HL-60 (cell line): Measurements from ENCODE around the gene SIGLEC12.

ENCODE experiments used
- CTCF ChIP-seq: IDR thresholded peaks from one replicate; pipeline ENCODE4 v1.5.1; 2011; ENCODE audit warnings: low read length, control low read depth, inconsistent platforms; ENCODE audit not compliant: insufficient read depth
- GABPA ChIP-seq: IDR thresholded peaks from 2 replicates; pipeline ENCODE4 v1.6.1; 2012; ENCODE audit warnings: low read depth
- POLR2AphosphoS5 ChIP-seq: IDR thresholded peaks from 2 replicates; pipeline ENCODE4 v1.6.1; 2012; ENCODE audit warnings: low read depth
- REST ChIP-seq: IDR thresholded peaks from 2 replicates; pipeline ENCODE4 v1.6.1; 2012; ENCODE audit warnings: low read depth; ENCODE audit not compliant: insufficient replicate concordance
- SPI1 ChIP-seq: IDR thresholded peaks from 2 replicates; pipeline ENCODE4 v1.6.1; 2012; ENCODE audit warnings: low read depth, mild to moderate bottlenecking, borderline replicate concordance

GRCh38 chr19:51507192-51507591 lies 5.6 kb upstream of the SIGLEC12 start:
- TF ChIP-seq CTCF = no peak
- TF ChIP-seq POLR2AphosphoS5 = no peak
- no peak for TF ChIP-seq REST
- TF ChIP-seq SPI1 = no peak
- TF ChIP-seq GABPA = no peak
